ENCODE measurements around the gene ADAMTSL2.
A peak's percentile ranks its signal among the peaks of the same experiment; 100 is the strongest.

Gene ADAMTSL2

GRCh38 chr9:133575186-133576030 lies 40.9 kb downstream of the ADAMTSL2 start:
- DNase-seq (ENCODE audit: low read depth), result no peak

- DNase-seq (ENCODE audit: low read depth), result no peak
These were observed 41.7 kb downstream of the ADAMTSL2 start for GRCh38 chr9:133576031-133576874.

- DNase-seq (ENCODE audit: low read depth), result peak; percentile 78
These were observed 42.6 kb downstream of the ADAMTSL2 start for GRCh38 chr9:133576875-133577736.

GRCh38 chr9:133577737-133578112 lies 43.2 kb downstream of the ADAMTSL2 start:
- no peak for DNase-seq (ENCODE audit: low read depth)

- no peak for DNase-seq (ENCODE audit: low read depth)
These were observed 44.3 kb downstream of the ADAMTSL2 start for GRCh38 chr9:133578524-133579441.

- DNase-seq (ENCODE audit: low read depth), result no peak
These were observed 45.3 kb downstream of the ADAMTSL2 start for GRCh38 chr9:133579601-133580418.

- DNase-seq (ENCODE audit: low read depth), result no peak
These were observed 45.9 kb downstream of the ADAMTSL2 start for GRCh38 chr9:133580419-133580738.

GRCh38 chr9:133581011-133581410 lies 46.5 kb downstream of the ADAMTSL2 start:
- DNase-seq (ENCODE audit: low read depth), result peak; percentile 57

- peak; percentile 95 for DNase-seq (ENCODE audit: low read depth)
These were observed 47.2 kb downstream of the ADAMTSL2 start for GRCh38 chr9:133581513-133582343.

GRCh38 chr9:133582501-133583045 lies 48.1 kb downstream of the ADAMTSL2 start:
- no peak for DNase-seq (ENCODE audit: low read depth)

- DNase-seq (ENCODE audit: low read depth), result no peak
These were observed 48.6 kb downstream of the ADAMTSL2 start for GRCh38 chr9:133583111-133583510.

- DNase-seq (ENCODE audit: low read depth), result no peak
These were observed 49.1 kb downstream of the ADAMTSL2 start for GRCh38 chr9:133583586-133583985.

- no peak for DNase-seq (ENCODE audit: low read depth)
These were observed 49.7 kb downstream of the ADAMTSL2 start for GRCh38 chr9:133584167-133584558.

GRCh38 chr9:133584559-133585476 lies 50.3 kb downstream of the ADAMTSL2 start:
- DNase-seq (ENCODE audit: low read depth), result peak; percentile 75

- DNase-seq (ENCODE audit: low read depth), result peak; percentile 33
These were observed 51.2 kb downstream of the ADAMTSL2 start for GRCh38 chr9:133585481-133586351.

- DNase-seq (ENCODE audit: low read depth), result no peak
These were observed 52.5 kb downstream of the ADAMTSL2 start for GRCh38 chr9:133587051-133587450.

- no peak for DNase-seq (ENCODE audit: low read depth)
These were observed 53.0 kb downstream of the ADAMTSL2 start for GRCh38 chr9:133587466-133587865.
